ENCODE measurements around the gene YJU2. TPM values are rescaled to one million over a fixed set of nuclear protein-coding genes. Genes with fewer than 3 reads are reported as not detected.

The YJU2 gene
- total RNA-seq, 4 donors from 2014 or later = 23.4 to 33.6 (median 28.3) TPM

GRCh38 chr19:4305659-4306058 is 58.8 kb downstream of the YJU2 start:
- DNase-seq (ENCODE audit: low spot score in 2 of 2) = no peak
- no peak for TF ChIP-seq CTCF (IDR thresholded peaks at IDR 0.05)
- WGBS, 2 donors = 77% methylated on average over 16 of the region's 16 CpGs
- no peak overlapping the region for H3K4me3 ChIP-seq (ENCODE audit: low read depth, poor library complexity, severe bottlenecking)
- intact Hi-C loops (cut with DNase I; ENCODE audit: low total_unique reads) = no loop called here

GRCh38 chr19:4310247-4311121 is 63.6 kb downstream of the YJU2 start:
- WGBS, 2 donors = 90% methylated on average over 22 of the region's 22 CpGs
- H3K4me3 ChIP-seq (ENCODE audit: low read depth, poor library complexity, severe bottlenecking) = no peak overlapping the region
- TF ChIP-seq POLR2A (IDR thresholded peaks at IDR 0.05) = no peak
- no peak for TF ChIP-seq CTCF (IDR thresholded peaks at IDR 0.05)
- DNase-seq (ENCODE audit: low spot score in 2 of 2) = no peak
- intact Hi-C loops (cut with DNase I; ENCODE audit: low total_unique reads) = no loop called here

GRCh38 chr19:4313847-4314490 is 67.1 kb downstream of the YJU2 start:
- no peak overlapping the region for H3K4me3 ChIP-seq (ENCODE audit: low read depth, poor library complexity, severe bottlenecking)
- intact Hi-C loops (cut with DNase I; ENCODE audit: low total_unique reads) = no loop called here
- TF ChIP-seq CTCF (IDR thresholded peaks at IDR 0.05) = no peak
- TF ChIP-seq POLR2A (IDR thresholded peaks at IDR 0.05) = no peak
- no peak for DNase-seq (ENCODE audit: low spot score in 2 of 2)
- WGBS, 2 donors = 23 to 27% methylated on average over 12 of the region's 12 CpGs

GRCh38 chr19:4316956-4317355 is 70.1 kb downstream of the YJU2 start:
- H3K4me3 ChIP-seq (ENCODE audit: low read depth, poor library complexity, severe bottlenecking) = no peak overlapping the region
- intact Hi-C loops (cut with DNase I; ENCODE audit: low total_unique reads) = no loop called here
- TF ChIP-seq POLR2A (IDR thresholded peaks at IDR 0.05) = no peak
- TF ChIP-seq CTCF (IDR thresholded peaks at IDR 0.05) = no peak
- DNase-seq (ENCODE audit: low spot score in 2 of 2) = no peak
- 84 to 91% methylated on average over 9 of the region's 9 CpGs for WGBS, 2 donors

- intact Hi-C loops (cut with DNase I; ENCODE audit: low total_unique reads) = no loop called here
- WGBS, 2 donors = 83 to 93% methylated on average over 7 of the region's 7 CpGs
- no peak for DNase-seq (ENCODE audit: low spot score in 2 of 2)
- no peak overlapping the region for H3K4me3 ChIP-seq (ENCODE audit: low read depth, poor library complexity, severe bottlenecking)
- TF ChIP-seq POLR2A (IDR thresholded peaks at IDR 0.05) (no peak), CTCF (IDR thresholded peaks at IDR 0.05) (no peak)
These were observed 71.6 kb downstream of the YJU2 start for GRCh38 chr19:4318460-4318859.

Other genes with a start within 250 kb of the YJU2 start
- gene PIAS4, start 239.3 kb upstream of the YJU2 start, total RNA-seq = 10 to 100 TPM; 20.8 to 35.1 (median 26.9) TPM
- gene ZBTB7A, start 180.2 kb upstream of the YJU2 start, total RNA-seq = 100 to 1,000 TPM; 138 to 162 (median 152) TPM
- 100 to 1,000 TPM in 3 of 4 donors, 10 to 100 TPM in 1; 89.0 to 111 (median 106) TPM for gene MAP2K2, start 123.0 kb upstream of the YJU2 start, total RNA-seq
- not detected for gene CREB3L3, start 93.4 kb upstream of the YJU2 start, total RNA-seq
- 10 to 100 TPM; 18.7 to 39.8 (median 32.9) TPM for gene SIRT6, start 64.5 kb upstream of the YJU2 start, total RNA-seq
- gene ANKRD24, start 64.4 kb upstream of the YJU2 start, total RNA-seq = 1 to 10 TPM in 2 of 4 donors, under 1 TPM in 1, not detected in 1; 0.22 to 3.2 (median 1.5) TPM
- gene EBI3, start 17.6 kb upstream of the YJU2 start, total RNA-seq = 1 to 10 TPM in 1 of 4 donors, not detected in 3; 2.2 TPM
- gene SHD, start 32.2 kb downstream of the YJU2 start, total RNA-seq = not detected
- not detected for gene TMIGD2, start 55.3 kb downstream of the YJU2 start, total RNA-seq
- gene FSD1, start 57.5 kb downstream of the YJU2 start, total RNA-seq = under 1 TPM in 2 of 4 donors, not detected in 2; 0.16 to 0.64 TPM
- 100 to 1,000 TPM in 2 of 4 donors, 10 to 100 TPM in 2; 78.5 to 159 (median 122) TPM for gene STAP2, start 91.7 kb downstream of the YJU2 start, total RNA-seq
- 10 to 100 TPM in 1 of 4 donors, 1 to 10 TPM in 3; 4.4 to 10.6 (median 7.8) TPM for gene MPND, start 96.5 kb downstream of the YJU2 start, total RNA-seq
- 100 to 1,000 TPM; 109 to 117 (median 112) TPM for gene SH3GL1, start 153.5 kb downstream of the YJU2 start, total RNA-seq
- 10 to 100 TPM in 3 of 4 donors, 1 to 10 TPM in 1; 9.0 to 25.9 (median 12.6) TPM for gene CHAF1A, start 155.6 kb downstream of the YJU2 start, total RNA-seq
- 100 to 1,000 TPM in 2 of 4 donors, 10 to 100 TPM in 2; 77.0 to 161 (median 111) TPM for gene UBXN6, start 210.7 kb downstream of the YJU2 start, total RNA-seq
- gene HDGFL2, start 225.2 kb downstream of the YJU2 start, total RNA-seq = 10 to 100 TPM; 20.9 to 36.4 (median 30.1) TPM

All from lower leg skin (tissue), 4 donors.